IMR-90 (cell line): ENCODE measurements around the gene IL18BP. TPM values are rescaled to one million over a fixed set of nuclear protein-coding genes. Genes with fewer than 3 reads are reported as not detected.

ENCODE experiments used
- ATAC-seq: fragments of 200-7000 bp; cut with Tn5 transposase; 2 replicates; pipeline ENCODE4 v1.9.1; 2020; ENCODE audit warnings: low read depth, mild to moderate bottlenecking, moderate library complexity
- BruUV-seq: library from RNA; stranded (reverse); fragments of 400-500 nt; replicated peaks from 2 replicates; lab custom pipeline; 2021; lab: Mats Ljungman, UMichigan
- CTCF ChIA-PET: fragments of 300-600 bp; formaldehyde crosslinking; extraction: SDS; loops from one replicate; lab custom pipeline; 2021; ENCODE audit warnings: antibody characterized with exemption; lab: Yijun Ruan, JAX
- POLR2A ChIA-PET: fragments of 300-600 bp; sonication (Branson Sonifier 250); formaldehyde crosslinking; loops from one replicate; lab custom pipeline; 2022; ENCODE audit warnings: antibody characterized with exemption; ENCODE audit not compliant: unreplicated experiment; lab: Charles Lee
- DNase-seq: peaks from one replicate; pipeline ENCODE4 v3.0.0; 2013
- H2AFZ ChIP-seq: replicated peaks from 2 replicates; pipeline ENCODE3; 2013; ENCODE audit warnings: low read length, mild to moderate bottlenecking; ENCODE audit not compliant: poor library complexity
- H2AK5ac ChIP-seq: 2 replicates; pipeline ENCODE4 v1.6.1; 2013; ENCODE audit warnings: low read depth, low read length, inconsistent platforms
- H2AK9ac ChIP-seq: replicated peaks from 2 replicates; pipeline ENCODE3; 2013; ENCODE audit warnings: mild to moderate bottlenecking, low read depth, low read length, moderate library complexity; ENCODE audit not compliant: poor library complexity
- H2BK120ac ChIP-seq: 2 replicates; pipeline ENCODE4 v1.6.1; 2013; ENCODE audit warnings: low read depth, low read length, inconsistent platforms
- H2BK15ac ChIP-seq: 3 replicates; pipeline ENCODE4 v1.6.1; 2013; ENCODE audit warnings: low read depth, low read length, inconsistent platforms
- H2BK20ac ChIP-seq: 2 replicates; pipeline ENCODE4 v1.6.1; 2013; ENCODE audit warnings: low read depth, mild to moderate bottlenecking, inconsistent platforms, low read length, moderate library complexity
- H2BK5ac ChIP-seq: 2 replicates; pipeline ENCODE4 v1.6.1; 2013; ENCODE audit warnings: mild to moderate bottlenecking, low read depth, low read length, inconsistent platforms; ENCODE audit not compliant: poor library complexity, severe bottlenecking
- H3K14ac ChIP-seq: replicated peaks from 2 replicates; pipeline ENCODE4 v1.6.1; 2013; ENCODE audit warnings: low read depth, low read length, inconsistent platforms
- H3K18ac ChIP-seq: 2 replicates; pipeline ENCODE4 v1.6.1; 2013; ENCODE audit warnings: low read depth, low read length, control low read depth
- H3K23ac ChIP-seq: 2 replicates; pipeline ENCODE4 v1.6.1; 2013; ENCODE audit warnings: low read depth, low read length, inconsistent platforms
- H3K27ac ChIP-seq: 2 replicates; pipeline ENCODE4 v1.5.1; 2013; ENCODE audit warnings: mild to moderate bottlenecking, control low read depth, low read length; ENCODE audit not compliant: insufficient read depth
- H3K27me3 ChIP-seq: 2 replicates; pipeline ENCODE4 v1.6.1; 2013; ENCODE audit warnings: low read length; ENCODE audit not compliant: control insufficient read depth, insufficient read depth
- H3K36me3 ChIP-seq: 2 replicates; pipeline ENCODE4 v1.6.1; 2013; ENCODE audit warnings: low read length, mixed read lengths; ENCODE audit not compliant: control insufficient read depth, insufficient read depth
- H3K4ac ChIP-seq: 2 replicates; pipeline ENCODE4 v1.6.1; 2013; ENCODE audit warnings: low read depth, low read length, inconsistent platforms
- H3K4me1 ChIP-seq: 2 replicates; pipeline ENCODE4 v1.6.1; 2013; ENCODE audit warnings: low read length, mixed read lengths; ENCODE audit not compliant: control insufficient read depth, insufficient read depth
- H3K4me2 ChIP-seq: 2 replicates; pipeline ENCODE4 v1.6.1; 2013; ENCODE audit warnings: low read depth, mild to moderate bottlenecking, control low read depth, low read length, moderate library complexity
- H3K4me3 ChIP-seq: 2 replicates; pipeline ENCODE4 v1.5.1; 2013; ENCODE audit warnings: low read depth, mild to moderate bottlenecking, control low read depth, low read length, moderate library complexity; ENCODE audit not compliant: insufficient read depth
- H3K56ac ChIP-seq: 2 replicates; pipeline ENCODE4 v1.6.1; 2013; ENCODE audit warnings: low read length, inconsistent platforms; ENCODE audit not compliant: insufficient read depth; ENCODE audit errors: extremely low read depth
- H3K79me1 ChIP-seq, 2 experiments: 2 replicates each; pipeline ENCODE4 v1.6.1; 2013; ENCODE audit warnings: low read length in 2 of 2, inconsistent platforms in 1 of 2, low read depth in 1 of 2
- H3K9ac ChIP-seq: 2 replicates; pipeline ENCODE4 v1.6.1; 2013; ENCODE audit warnings: low read depth, low read length, control low read depth
- H3K9me1 ChIP-seq: 2 replicates; pipeline ENCODE4 v1.6.1; 2013; ENCODE audit warnings: low read length, inconsistent platforms; ENCODE audit not compliant: insufficient read depth
- H3K9me3 ChIP-seq: 2 replicates; pipeline ENCODE4 v1.6.1; 2013; ENCODE audit warnings: low read length; ENCODE audit not compliant: control insufficient read depth, insufficient read depth
- H4K20me1 ChIP-seq: 2 replicates; pipeline ENCODE4 v1.6.1; 2013; ENCODE audit warnings: low read length, inconsistent platforms; ENCODE audit not compliant: insufficient read depth
- H4K5ac ChIP-seq: 2 replicates; pipeline ENCODE4 v1.6.1; 2013; ENCODE audit warnings: mild to moderate bottlenecking, low read depth, low read length, control low read depth
- H4K8ac ChIP-seq, 2 experiments: 2 replicates each; pipeline ENCODE4 v1.6.1; 2013; ENCODE audit warnings: low read depth in 2 of 2, low read length in 2 of 2, control low read depth in 1 of 2, inconsistent platforms in 1 of 2
- H4K91ac ChIP-seq: 2 replicates; pipeline ENCODE4 v1.6.1; 2013; ENCODE audit warnings: low read depth, low read length, inconsistent platforms; ENCODE audit not compliant: insufficient read depth
- CEBPB ChIP-seq: IDR thresholded peaks from 2 replicates; pipeline ENCODE4 v1.6.1; 2012; ENCODE audit warnings: low read depth, low read length, improper control_type of control experiment
- CHD1 ChIP-seq: IDR thresholded peaks from 2 replicates; pipeline ENCODE4 v1.6.1; 2012; ENCODE audit warnings: low read depth, low read length, improper control_type of control experiment
- FOS ChIP-seq: fragments of 150-350 bp; IDR thresholded peaks from 2 replicates; pipeline ENCODE4 v1.6.1; 2016; ENCODE audit warnings: low read depth, low read length
- MAFK ChIP-seq: IDR thresholded peaks from 2 replicates; pipeline ENCODE4 v1.6.1; 2012; ENCODE audit warnings: low read depth, low read length, improper control_type of control experiment
- NFE2L2 ChIP-seq: fragments of 150-350 bp; IDR thresholded peaks from 2 replicates; pipeline ENCODE4 v1.6.1; 2016; ENCODE audit warnings: low read depth, mild to moderate bottlenecking, low read length
- RAD21 ChIP-seq: IDR thresholded peaks from 2 replicates; pipeline ENCODE4 v1.6.1; 2012; ENCODE audit warnings: low read length, improper control_type of control experiment
- RCOR1 ChIP-seq: IDR thresholded peaks from 2 replicates; pipeline ENCODE4 v1.6.1; 2012; ENCODE audit warnings: mild to moderate bottlenecking, low read length, improper control_type of control experiment; ENCODE audit not compliant: insufficient replicate concordance
- WGBS, 2 experiments: methylation state at CpG; one replicate each; pipeline versions ENCODE4 v1.1.5 to v1.1.7; 2013; ENCODE audit warnings: missing lambda C conversion rate in 2 of 2; ENCODE audit not compliant: insufficient read length in 1 of 2; ENCODE audit errors: extremely low coverage in 2 of 2; 5-methylcytosine and 5-hydroxymethylcytosine counted together
- dilution Hi-C: fragments of 300-500 bp; cut with HindIII; formaldehyde crosslinking; loops from one replicate; pipeline ENCODE4 v1.14.3; 2018; ENCODE audit warnings: low sequenced_read_pairs; ENCODE audit not compliant: unreplicated experiment
- in situ Hi-C: fragments of 300-500 bp; cut with MboI; formaldehyde crosslinking; loops from 3 replicates; pipeline ENCODE4 v1.14.3; 2019; ENCODE audit warnings: low sequenced_read_pairs, inconsistent platforms, mixed read lengths
- intact Hi-C: fragments of 100-400 bp; cut with micrococcal nuclease; formaldehyde crosslinking; loops from 2 replicates; pipeline ENCODE4 v1.10.0; 2022
- polyA plus RNA-seq, 3 experiments: library from polyadenylated mRNA; depleted of rRNA; stranded (reverse); fragments of >200 nt; gene quantifications; 2 replicates each; pipeline ENCODE4 v1.2.3, GENCODE V29; 2012; ENCODE audit warnings: low replicate concordance in 1 of 3
- total RNA-seq: library from RNA; depleted of rRNA; stranded (reverse); fragments of >200 nt; gene quantifications from 2 replicates; pipeline ENCODE4 v1.2.3, GENCODE V29; 2012

Gene IL18BP
- total and polyA plus RNA-seq, 2 of the 4 experiments (the other 2 are of a cell fraction), result 0.90 to 3.2 TPM

- H2BK5ac ChIP-seq, result no peak overlapping the region
- POLR2A ChIA-PET, result no interaction called here
- in situ Hi-C loops, result no loop called here
- no peak overlapping the region for H3K4me2 ChIP-seq
- H2AK9ac ChIP-seq, result no peak overlapping the region
- no peak overlapping the region for H2AFZ ChIP-seq
- no peak overlapping the region for H3K23ac ChIP-seq
- H2BK15ac ChIP-seq, result no peak overlapping the region
- H3K18ac ChIP-seq, result no peak overlapping the region
- peaks cover 14% of the 10 kb centered on the region; the same call in 1 of the 2 replicates for H4K20me1 ChIP-seq
- no peak overlapping the region for H2BK120ac ChIP-seq
- H3K4me1 ChIP-seq, result peaks cover 2% of the 10 kb centered on the region; the same call in 1 of the 2 replicates
- H3K14ac ChIP-seq, result no peak overlapping the region
- TF ChIP-seq CEBPB (no peak), RAD21 (no peak), NFE2L2 (no peak), FOS (no peak), CHD1 (no peak), MAFK (no peak), RCOR1 (no peak)
- no peaks in the 10 kb centered on the region for H3K27me3 ChIP-seq
- intact Hi-C loops, result no loop called here
- H2BK20ac ChIP-seq, result no peak overlapping the region
- ATAC-seq (no peak), DNase-seq (no peak)
- no peak overlapping the region for H4K5ac ChIP-seq
- 80% methylated on average over 1 of the region's 4 CpGs; no CpG with 5 or more reads in 1 of the 2 experiments for WGBS, 2 experiments
- BruUV-seq, result no TSS peak
- H2AK5ac ChIP-seq, result no peak overlapping the region
- H4K8ac ChIP-seq, result no peak overlapping the region
- H4K91ac ChIP-seq, result no peak overlapping the region
- H3K4ac ChIP-seq, result no peak overlapping the region
- no peaks in the 10 kb centered on the region for H3K9me3 ChIP-seq
- H3K56ac ChIP-seq, result no peak overlapping the region
- H3K4me3 ChIP-seq, result no peak overlapping the region
- H3K9ac ChIP-seq, result no peak overlapping the region
- H3K27ac ChIP-seq, result no peak overlapping the region
- CTCF ChIA-PET, result interaction anchor here (0.8 to 1.4 kb wide), 3 partner anchors 13 to 466 kb away, joined by 3 to 4 read pairs (median 3); no protein-coding TSS in a partner anchor
- peaks cover 20% of the 10 kb centered on the region for H3K36me3 ChIP-seq
- dilution Hi-C loops, result no loop called here
- H3K79me1 ChIP-seq, result peaks cover 8 to 16% of the 10 kb centered on the region in 2 experiments
- H3K9me1 ChIP-seq, result peaks cover 6% of the 10 kb centered on the region
Observed at GRCh38 chr11:71964641-71965040, 34.1 kb upstream of the IL18BP start.
